ENCODE data around the gene RADIL. TPM values are rescaled to one million over a fixed set of nuclear protein-coding genes. Genes with fewer than 3 reads are reported as not detected.

The RADIL gene
- total RNA-seq, 1 experiment from 2014 or later: not detected

GRCh38 chr7:4799508-4800268, 83.8 kb downstream of the RADIL start:
- CTCF ChIA-PET: no interaction called here
- H3K9me3 Mint-ChIP-seq (ENCODE audit: unreplicated experiment): no peaks in the 10 kb centered on the region

GRCh38 chr7:4798706-4799235, 84.7 kb downstream of the RADIL start:
- H3K4me3 Mint-ChIP-seq (ENCODE audit: unreplicated experiment): no peak overlapping the region
- peaks cover 27% of the 10 kb centered on the region for H3K36me3 Mint-ChIP-seq (ENCODE audit: insufficient read depth, unreplicated experiment)
- H3K27me3 Mint-ChIP-seq (ENCODE audit: insufficient read depth, unreplicated experiment): no peaks in the 10 kb centered on the region
- Histone ChIP-seq H3K4me3 (ENCODE audit: low read depth, low read length) (no peak overlapping the region), H3K27me3 (replicated peaks; ENCODE audit: control insufficient read depth, insufficient read depth, low read length) (no peaks in the 10 kb centered on the region), H3K4me1 (peaks cover 10% of the 10 kb centered on the region), H3K9me3 (no peaks in the 10 kb centered on the region), H3K36me3 (ENCODE audit: control insufficient read depth, insufficient read depth, low read length) (no peaks in the 10 kb centered on the region)
- no peaks in the 10 kb centered on the region for H3K9me3 Mint-ChIP-seq (ENCODE audit: unreplicated experiment)
- no TSS peak for BruUV-seq (replicated peaks)
- no peak for DNase-seq
- no peak for TF ChIP-seq CTCF (IDR thresholded peaks at IDR 0.05; ENCODE audit: insufficient read depth in 1 of 2, low read depth in 1 of 2, low read length in 1 of 2, severe bottlenecking in 1 of 2, unreplicated experiment in 1 of 2)
- intact Hi-C loops (cut with micrococcal nuclease; ENCODE audit: unreplicated experiment): no loop called here
- no peak overlapping the region for H3K27ac Mint-ChIP-seq (ENCODE audit: unreplicated experiment)
- H3K4me1 Mint-ChIP-seq (ENCODE audit: low read depth, unreplicated experiment): peaks cover 9% of the 10 kb centered on the region
- ChIA-PET CTCF (interaction anchor here (0.6 to 1.1 kb wide), 4 partner anchors 16 to 60 kb away, joined by 3 to 7 read pairs (median 3); partner anchors contain the start of gene AP5Z1), POLR2A (no interaction called here)

More at GRCh38 chr7:4799508-4800268, 83.8 kb downstream of the RADIL start:
- peaks cover 4% of the 10 kb centered on the region; the same call in 1 of the 2 replicates for H3K4me1 ChIP-seq
- Mint-ChIP-seq H3K36me3 (ENCODE audit: insufficient read depth, unreplicated experiment) (peaks cover 18% of the 10 kb centered on the region), H3K27me3 (ENCODE audit: insufficient read depth, unreplicated experiment) (no peaks in the 10 kb centered on the region), H3K4me3 (ENCODE audit: unreplicated experiment) (no peak overlapping the region), H3K4me1 (ENCODE audit: low read depth, unreplicated experiment) (peaks cover 2% of the 10 kb centered on the region), H3K27ac (ENCODE audit: unreplicated experiment) (no peak overlapping the region)
- POLR2A ChIA-PET: no interaction called here
- no peaks in the 10 kb centered on the region for H3K27me3 ChIP-seq (replicated peaks; ENCODE audit: control insufficient read depth, insufficient read depth, low read length)
- no peaks in the 10 kb centered on the region for H3K9me3 ChIP-seq
- H3K36me3 ChIP-seq (ENCODE audit: control insufficient read depth, insufficient read depth, low read length): no peaks in the 10 kb centered on the region
- TF ChIP-seq CTCF (IDR thresholded peaks at IDR 0.05; ENCODE audit: insufficient read depth in 1 of 2, low read depth in 1 of 2, low read length in 1 of 2, severe bottlenecking in 1 of 2, unreplicated experiment in 1 of 2): no peak
- intact Hi-C loops (cut with micrococcal nuclease; ENCODE audit: unreplicated experiment): no loop called here
- H3K4me3 ChIP-seq (ENCODE audit: low read depth, low read length): no peak overlapping the region
- DNase-seq: no peak
- BruUV-seq (replicated peaks): no TSS peak

- Mint-ChIP-seq H3K9me3 (ENCODE audit: unreplicated experiment) (no peaks in the 10 kb centered on the region), H3K27ac (ENCODE audit: unreplicated experiment) (no peak overlapping the region), H3K4me1 (ENCODE audit: low read depth, unreplicated experiment) (peaks cover 9% of the 10 kb centered on the region), H3K27me3 (ENCODE audit: insufficient read depth, unreplicated experiment) (no peaks in the 10 kb centered on the region), H3K4me3 (ENCODE audit: unreplicated experiment) (no peak overlapping the region), H3K36me3 (ENCODE audit: insufficient read depth, unreplicated experiment) (peaks cover 28% of the 10 kb centered on the region)
- intact Hi-C loops (cut with micrococcal nuclease; ENCODE audit: unreplicated experiment): no loop called here
- no TSS peak for BruUV-seq (replicated peaks)
- peak; percentile 81 to 87 for TF ChIP-seq CTCF (IDR thresholded peaks at IDR 0.05; ENCODE audit: insufficient read depth in 1 of 2, low read depth in 1 of 2, low read length in 1 of 2, severe bottlenecking in 1 of 2, unreplicated experiment in 1 of 2)
- POLR2A ChIA-PET: no interaction called here
- peak in 1 of 2 experiments; percentile 70 for DNase-seq
- no peaks in the 10 kb centered on the region for H3K27me3 ChIP-seq (replicated peaks; ENCODE audit: control insufficient read depth, insufficient read depth, low read length)
- H3K36me3 ChIP-seq (ENCODE audit: control insufficient read depth, insufficient read depth, low read length): no peaks in the 10 kb centered on the region
- CTCF ChIA-PET: interaction anchor here (0.6 to 1.1 kb wide), 5 partner anchors 16 to 287 kb away, joined by 3 to 7 read pairs (median 3); partner anchors contain the start of gene AP5Z1
- H3K4me3 ChIP-seq (ENCODE audit: low read depth, low read length): no peak overlapping the region
- H3K4me1 ChIP-seq: peaks cover 10% of the 10 kb centered on the region
- H3K9me3 ChIP-seq: no peaks in the 10 kb centered on the region
These were observed 85.4 kb downstream of the RADIL start for GRCh38 chr7:4797858-4798705.

Data from Caco-2 (cell line).